Subcutaneous abdominal adipose tissue (tissue), 5 donors: ENCODE measurements around the gene AKAP13.
"Not testable (repeated sequence)": the region's sequence is repeated elsewhere in the genome, so short reads cannot be mapped to it uniquely, and the experiment has no call there.

ENCODE experiments used
- H3K27ac ChIP-seq: one replicate; pipeline ENCODE4 v1.7.0; 2013; ENCODE audit warnings: low read depth, mild to moderate bottlenecking, inconsistent platforms, low read length, moderate library complexity
- H3K27me3 ChIP-seq, 5 donors: one replicate each; pipeline ENCODE4 v1.7.0; 2013; ENCODE audit warnings: low read length in 5 of 5, inconsistent platforms in 1 of 5; ENCODE audit not compliant: control insufficient read depth in 5 of 5, insufficient read depth in 4 of 5
- H3K36me3 ChIP-seq, 5 donors: one replicate each; pipeline ENCODE4 v1.7.0; 2013; ENCODE audit warnings: low read length in 5 of 5; ENCODE audit not compliant: control insufficient read depth in 5 of 5, insufficient read depth in 5 of 5
- H3K4me1 ChIP-seq, 5 donors: one replicate each; pipeline ENCODE4 v1.7.0; 2013; ENCODE audit warnings: low read length in 5 of 5, mild to moderate bottlenecking in 3 of 5, moderate library complexity in 1 of 5; ENCODE audit not compliant: control insufficient read depth in 5 of 5, insufficient read depth in 5 of 5
- H3K4me3 ChIP-seq, 5 donors: one replicate each; pipeline ENCODE4 v1.7.0; 2013; ENCODE audit warnings: low read length in 5 of 5, low read depth in 1 of 5
- H3K9ac ChIP-seq, 5 donors: one replicate each; pipeline ENCODE4 v1.7.0; 2013; ENCODE audit warnings: low read length in 5 of 5, mild to moderate bottlenecking in 4 of 5, moderate library complexity in 3 of 5
- H3K9me3 ChIP-seq, 5 donors: one replicate each; pipeline ENCODE4 v1.7.0; 2013; ENCODE audit warnings: low read length in 5 of 5; ENCODE audit not compliant: control insufficient read depth in 5 of 5
- donor health status: healthy.
- donor health status: healthy.
- donor health status: healthy.
- donor health status: healthy.
- donor health status: healthy.

AKAP13 gene

DNA sequence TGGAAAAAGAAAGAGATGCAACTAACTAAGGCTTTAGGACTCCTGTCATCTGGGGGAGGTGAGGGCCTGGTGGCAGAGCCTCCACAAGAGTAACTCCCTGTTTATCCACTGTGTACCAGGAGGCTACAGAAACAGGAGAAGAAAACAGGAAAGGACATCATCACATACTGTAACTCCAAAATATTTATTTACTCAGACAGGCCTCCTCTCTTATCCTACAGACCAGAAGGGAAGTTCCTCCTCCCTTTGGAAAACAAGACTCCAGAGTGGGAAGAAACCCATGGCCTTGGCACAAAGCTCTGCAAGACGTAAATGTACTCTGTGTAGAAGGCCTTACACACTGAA lies 40.1 kb upstream of the AKAP13 start:
- Histone ChIP-seq H3K9me3 (no peaks in the 10 kb centered on the region), H3K27me3 (no peaks in the 10 kb centered on the region), H3K9ac (no peak overlapping the region), H3K27ac (no peak overlapping the region), H3K36me3 (no peaks in the 10 kb centered on the region), H3K4me1 (peaks cover 3 to 22% (median 6%) of the 10 kb centered on the region in 5 donors), H3K4me3 (no peak overlapping the region)

DNA sequence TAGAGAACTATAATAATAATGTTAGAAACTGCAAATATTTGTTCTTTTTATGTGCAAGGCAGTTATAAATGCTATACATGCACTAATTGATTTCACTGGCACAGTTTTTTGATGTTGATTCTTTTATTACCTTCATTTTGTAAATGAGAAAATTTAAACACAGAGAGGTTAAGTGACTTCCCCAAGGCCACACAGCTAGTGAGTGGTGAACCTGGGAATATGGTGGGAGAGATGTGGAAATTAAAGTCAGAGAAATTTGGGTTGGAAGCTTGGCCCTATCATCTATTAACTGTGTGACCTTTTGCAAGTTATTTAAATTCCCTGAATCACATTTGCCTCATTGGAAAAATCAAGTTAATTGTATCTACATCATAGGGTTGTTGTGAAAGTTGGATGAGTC lies 39.6 kb upstream of the AKAP13 start:
- H3K36me3 ChIP-seq, result no peaks in the 10 kb centered on the region
- no peak overlapping the region for H3K9ac ChIP-seq
- H3K4me1 ChIP-seq, result peaks cover 3 to 22% (median 6%) of the 10 kb centered on the region in 5 donors
- no peak overlapping the region for H3K27ac ChIP-seq
- H3K4me3 ChIP-seq, result no peak overlapping the region
- no peaks in the 10 kb centered on the region for H3K9me3 ChIP-seq
- no peaks in the 10 kb centered on the region for H3K27me3 ChIP-seq

DNA sequence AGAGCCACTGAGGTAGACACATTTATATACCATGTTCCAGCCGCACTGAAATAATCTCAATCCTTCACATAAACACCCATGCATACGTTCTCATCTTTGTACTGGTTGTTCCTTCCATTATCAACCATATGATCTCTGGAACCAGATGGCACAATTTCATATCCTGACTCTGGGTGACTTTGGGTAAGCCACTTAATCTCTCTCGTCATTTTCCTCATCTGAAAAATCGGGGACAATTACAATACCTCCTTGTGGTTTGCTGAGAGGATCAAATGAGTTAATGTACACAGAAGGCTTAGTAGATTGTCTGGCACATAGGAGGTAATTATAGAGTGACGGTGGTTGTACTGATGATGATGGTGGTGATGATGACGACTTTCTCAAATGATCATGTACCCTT lies 38.2 kb upstream of the AKAP13 start:
- H3K27me3 ChIP-seq, H3K36me3 ChIP-seq: not testable (repeated sequence)
- H3K4me1 ChIP-seq, result peaks cover 2 to 18% (median 6%) of the 10 kb centered on the region in 5 donors

DNA sequence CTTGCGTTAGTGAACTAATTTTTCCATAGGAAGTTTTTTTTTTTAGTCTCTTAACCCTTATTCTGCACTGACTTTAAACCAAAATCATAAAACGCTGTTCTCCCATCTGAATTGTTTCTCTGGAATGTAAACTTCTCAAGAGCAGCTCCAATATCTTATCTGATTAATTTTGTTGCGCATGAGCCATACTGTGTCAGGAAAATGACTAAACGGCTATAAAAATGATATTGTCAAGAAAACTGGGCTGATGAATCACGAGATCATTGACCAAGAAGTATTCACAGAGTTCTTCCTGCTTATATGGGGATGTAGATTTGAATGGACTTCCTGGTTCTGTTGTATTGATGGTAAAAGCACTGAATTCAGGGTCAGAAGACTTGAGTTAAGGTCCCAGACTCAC lies 37.0 kb upstream of the AKAP13 start:
- H3K36me3 ChIP-seq, H3K27ac ChIP-seq, H3K4me1 ChIP-seq, H3K27me3 ChIP-seq, H3K9me3 ChIP-seq, H3K4me3 ChIP-seq, H3K9ac ChIP-seq: not testable (repeated sequence)

More for the DNA sequence above, 38.2 kb upstream of the AKAP13 start:
- H3K9me3 ChIP-seq, H3K27ac ChIP-seq, H3K4me3 ChIP-seq, H3K9ac ChIP-seq: not testable (repeated sequence)

GRCh38 chr15:85344241-85344640 lies 36.2 kb upstream of the AKAP13 start:
- H3K27ac ChIP-seq, H3K4me1 ChIP-seq, H3K9ac ChIP-seq, H3K27me3 ChIP-seq, H3K9me3 ChIP-seq, H3K36me3 ChIP-seq, H3K4me3 ChIP-seq: not testable (repeated sequence)

GRCh38 chr15:85344653-85345114 lies 35.7 kb upstream of the AKAP13 start:
- H3K36me3 ChIP-seq, H3K27ac ChIP-seq, H3K27me3 ChIP-seq, H3K4me3 ChIP-seq, H3K9ac ChIP-seq, H3K4me1 ChIP-seq, H3K9me3 ChIP-seq: not testable (repeated sequence)

GRCh38 chr15:85345196-85345918 lies 35.0 kb upstream of the AKAP13 start:
- H3K27ac ChIP-seq, H3K4me3 ChIP-seq: not testable (repeated sequence)

DNA sequence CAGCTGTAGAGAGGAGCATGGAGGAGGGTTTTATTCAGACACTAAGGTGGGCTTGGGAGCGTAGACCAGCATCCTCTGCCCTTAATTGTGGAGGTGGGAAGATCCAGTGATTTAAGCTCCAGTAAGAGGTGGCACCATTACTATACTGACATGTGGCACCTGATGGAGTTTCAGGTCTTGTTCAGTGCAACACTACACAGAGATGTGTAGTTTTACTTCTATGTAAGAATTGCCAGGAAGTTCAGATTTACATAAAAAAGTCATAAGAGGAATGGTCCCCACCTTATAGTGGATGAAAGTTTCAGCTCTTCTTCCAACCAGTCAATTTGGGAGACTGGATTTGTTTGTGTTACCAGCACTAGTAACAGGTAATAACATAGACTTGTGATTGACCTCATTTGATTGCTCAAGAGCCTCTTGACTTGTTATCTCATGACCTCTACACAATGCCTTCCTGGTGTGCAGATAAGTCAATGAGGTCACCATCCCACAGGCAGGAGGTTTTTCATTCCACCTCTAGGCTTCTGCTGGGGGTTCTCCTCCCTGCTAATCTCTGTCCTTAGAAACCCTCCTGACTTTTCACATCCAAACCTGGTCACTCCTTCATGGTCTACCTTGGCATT lies 33.8 kb upstream of the AKAP13 start:
- H3K4me1 ChIP-seq, H3K27me3 ChIP-seq, H3K9me3 ChIP-seq, H3K27ac ChIP-seq, H3K36me3 ChIP-seq, H3K4me3 ChIP-seq, H3K9ac ChIP-seq: not testable (repeated sequence)

More at GRCh38 chr15:85345196-85345918, 35.0 kb upstream of the AKAP13 start:
- H3K4me1 ChIP-seq, H3K9ac ChIP-seq, H3K36me3 ChIP-seq, H3K27me3 ChIP-seq, H3K9me3 ChIP-seq: not testable (repeated sequence)

DNA sequence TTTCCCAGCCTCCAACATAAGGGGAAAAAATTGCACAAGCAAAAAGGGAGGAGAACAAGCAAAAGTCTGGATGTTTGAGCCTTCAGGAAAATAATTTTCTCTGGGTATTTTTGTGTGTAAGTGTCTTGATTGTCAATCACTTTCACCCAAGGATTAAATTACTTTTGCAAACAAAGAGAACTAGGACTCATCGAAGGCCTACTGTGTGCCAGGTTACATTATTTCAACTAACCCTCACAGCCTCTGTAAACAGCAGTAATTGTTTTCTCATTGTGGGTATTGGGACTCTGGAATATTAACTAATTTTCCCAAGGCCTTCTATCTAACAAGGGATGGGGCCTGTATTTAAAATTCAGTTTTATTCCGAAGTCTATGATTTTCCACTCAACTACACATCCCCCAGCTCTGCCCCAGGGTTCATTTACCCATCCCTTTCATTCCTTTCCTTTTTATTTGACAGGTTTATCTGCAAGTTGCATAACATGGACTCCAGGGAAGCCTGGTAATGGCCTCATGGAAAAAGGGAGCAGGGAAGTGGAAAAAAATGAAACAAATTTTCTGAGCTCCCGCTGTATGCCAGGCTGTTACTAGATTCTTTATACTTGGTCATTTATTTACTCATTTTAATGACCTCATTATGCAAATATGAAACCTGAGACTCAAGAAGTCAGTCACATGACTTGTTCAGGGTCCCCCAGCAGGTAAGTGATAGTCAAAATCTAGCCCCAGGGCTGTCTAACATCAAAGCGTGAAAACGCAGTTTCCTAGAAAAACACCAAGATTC lies 32.9 kb upstream of the AKAP13 start:
- not testable (repeated sequence) for H3K9ac ChIP-seq, H3K27me3 ChIP-seq, H3K36me3 ChIP-seq, H3K4me1 ChIP-seq, H3K27ac ChIP-seq, H3K4me3 ChIP-seq, H3K9me3 ChIP-seq

DNA sequence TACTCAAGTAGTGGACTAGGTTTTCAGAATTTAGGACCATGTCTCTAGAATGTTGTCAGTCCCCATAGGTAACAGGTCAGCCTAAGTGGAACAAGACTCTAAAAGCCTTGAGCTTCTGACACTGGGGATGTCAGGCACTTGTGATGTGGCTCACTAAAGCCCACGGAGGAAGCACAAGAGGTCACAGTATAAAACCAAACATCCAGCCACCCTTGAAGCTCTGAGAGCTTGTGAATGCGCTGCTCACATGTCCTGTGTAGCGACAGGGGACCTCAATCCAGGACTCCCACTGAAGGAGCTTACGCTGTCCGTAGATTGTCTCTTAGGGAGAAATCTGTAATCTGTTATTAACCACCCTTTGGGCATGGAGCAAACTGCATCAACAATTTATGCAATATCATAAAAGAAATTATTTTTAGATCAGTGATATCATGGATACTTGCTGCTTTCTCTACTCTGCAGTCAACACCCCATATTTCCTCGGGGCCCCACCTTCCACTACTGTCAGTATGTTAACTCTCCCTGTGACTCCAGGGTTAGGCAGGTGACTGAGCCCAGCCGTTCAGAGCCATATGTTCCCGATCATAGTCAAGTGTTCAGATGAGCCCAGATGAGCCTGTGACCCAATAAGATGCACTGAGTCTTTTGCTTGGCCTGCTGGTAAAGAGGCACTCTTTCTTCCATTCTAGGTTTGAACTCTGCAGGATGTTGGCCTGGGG lies 32.2 kb upstream of the AKAP13 start:
- not testable (repeated sequence) for H3K27me3 ChIP-seq, H3K9ac ChIP-seq, H3K4me1 ChIP-seq, H3K9me3 ChIP-seq, H3K4me3 ChIP-seq, H3K27ac ChIP-seq, H3K36me3 ChIP-seq
